Melanocyte of skin (primary cell): ENCODE measurements around the gene OR3A1. TPM values are rescaled to one million over a fixed set of nuclear protein-coding genes. Genes with fewer than 3 reads are reported as not detected.

Experiments
- total RNA-seq, 2 donors: library from RNA; depleted of rRNA; stranded (reverse); fragments of >200 nt; gene quantifications; 2 replicates each; pipeline ENCODE4 v1.2.3, GENCODE V29; 2012

Gene OR3A1, protein sequence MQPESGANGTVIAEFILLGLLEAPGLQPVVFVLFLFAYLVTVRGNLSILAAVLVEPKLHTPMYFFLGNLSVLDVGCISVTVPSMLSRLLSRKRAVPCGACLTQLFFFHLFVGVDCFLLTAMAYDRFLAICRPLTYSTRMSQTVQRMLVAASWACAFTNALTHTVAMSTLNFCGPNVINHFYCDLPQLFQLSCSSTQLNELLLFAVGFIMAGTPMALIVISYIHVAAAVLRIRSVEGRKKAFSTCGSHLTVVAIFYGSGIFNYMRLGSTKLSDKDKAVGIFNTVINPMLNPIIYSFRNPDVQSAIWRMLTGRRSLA
- total RNA-seq: under 1 TPM in 1 of 2 donors, not detected in 1; 0.33 TPM

DNA sequence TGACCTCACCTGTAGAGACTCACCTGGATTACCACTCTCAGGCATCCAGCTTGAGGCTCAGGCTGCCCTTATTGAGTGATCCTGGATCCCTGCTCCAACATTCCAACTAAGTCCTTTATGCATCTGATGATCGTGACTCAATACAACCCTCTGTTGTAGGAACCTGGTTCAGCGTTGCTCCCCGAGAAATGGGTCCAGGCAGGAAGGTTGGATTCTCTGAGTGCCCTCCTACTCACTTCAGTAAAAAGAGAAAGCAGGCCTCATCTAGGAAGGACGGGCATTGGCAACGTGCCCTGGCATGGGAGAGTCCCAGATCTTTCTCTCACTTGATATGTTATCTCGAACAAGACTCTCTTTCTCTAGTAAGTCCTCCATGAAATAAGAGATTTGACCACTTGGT, at the start of gene OR3A1:
Gene OR3A1 (minus strand): TSS at position 101 of the 400 bp plus-strand sequence. CDS start 5,778 bp downstream, outside the sequence.

Other genes starting within 250 kb of the OR3A1 start
- not detected for gene OR1D5, start 234.8 kb downstream of the OR3A1 start, total RNA-seq
- gene OR1D2, start 193.9 kb downstream of the OR3A1 start, total RNA-seq: not detected
- not detected for gene OR1G1, start 170.8 kb downstream of the OR3A1 start, total RNA-seq
- gene OR1A2, start 100.8 kb downstream of the OR3A1 start, total RNA-seq: not detected
- not detected for gene OR1A1, start 90.7 kb downstream of the OR3A1 start, total RNA-seq
- gene OR3A2, start 87.9 kb upstream of the OR3A1 start, total RNA-seq: under 1 TPM in 1 of 2 donors, not detected in 1; 0.67 TPM
- gene OR1E1, start 100.0 kb upstream of the OR3A1 start, total RNA-seq: under 1 TPM in 1 of 2 donors, not detected in 1; under 0.01 TPM
- not detected for gene OR3A3, start 113.0 kb upstream of the OR3A1 start, total RNA-seq
- gene OR1E2, start 135.5 kb upstream of the OR3A1 start, total RNA-seq: not detected
- gene SPATA22, start 173.5 kb upstream of the OR3A1 start, total RNA-seq: 1 to 10 TPM in 1 of 2 donors, under 1 TPM in 1; 0.69 to 1.7 TPM
- gene ASPA, start 177.6 kb upstream of the OR3A1 start, total RNA-seq: 10 to 100 TPM; 26.8 to 28.6 TPM